Adrenal gland (tissue), 12 donors: ENCODE data around the gene CLTRN. TPM values are rescaled to one million over a fixed set of nuclear protein-coding genes. Genes with fewer than 3 reads are reported as not detected.

ENCODE experiments used
- DNase-seq, 7 donors: peaks; one replicate each; pipeline ENCODE4 v3.0.0-alpha.2; 2019 to 2020
- H3K27ac ChIP-seq, 5 donors: fragments of 200-600 bp; sonication (generic) in 4 of 5; 1 replicate in 3 of 5; 2 replicates in 2 of 5; pipeline versions ENCODE4 v1.5.1 to v1.8.0; 2016 to 2020; ENCODE audit warnings: mild to moderate bottlenecking in 1 of 5
- H3K27me3 ChIP-seq: fragments of 200-600 bp; 2 replicates; pipeline ENCODE4 v1.8.0; 2021
- H3K36me3 ChIP-seq, 2 donors: fragments of 200-600 bp; replicated peaks in 1 of 2; 1 replicate in 1 of 2; 2 replicates in 1 of 2; pipeline versions ENCODE4 v1.5.1 to v1.8.0; 2018 to 2022
- H3K4me1 ChIP-seq, 2 donors: fragments of 200-600 bp; replicated peaks in 1 of 2; 1 replicate in 1 of 2; 2 replicates in 1 of 2; pipeline versions ENCODE4 v1.5.1 to v1.8.0; 2018 to 2021
- H3K4me3 ChIP-seq, 4 donors: fragments of 200-600 bp; sonication (generic) in 3 of 4; one replicate each; pipeline ENCODE4 v1.5.1; 2016 to 2018
- H3K9me3 ChIP-seq, 3 donors: fragments of 200-600 bp; sonication (generic) in 1 of 3; replicated peaks in 1 of 3; 1 replicate in 2 of 3; 2 replicates in 1 of 3; pipeline versions ENCODE4 v1.5.1 to v1.8.0; 2016 to 2021
- CTCF ChIP-seq, 6 experiments: fragments of 450-650 bp in 4 of 6; fragments of 200-600 bp in 2 of 6; sonication (generic) in 1 of 6; IDR thresholded peaks; 1 replicate in 5 of 6; 2 replicates in 1 of 6; pipeline versions ENCODE4 v1.5.1 to v1.8.0; 2016 to 2021; ENCODE audit warnings: antibody characterized with exemption in 6 of 6, mild to moderate bottlenecking in 2 of 6, moderate library complexity in 1 of 6
- POLR2A ChIP-seq, 2 donors: fragments of 450-650 bp; IDR thresholded peaks; one replicate each; pipeline ENCODE4 v1.6.1; 2017; ENCODE audit warnings: antibody characterized with exemption in 2 of 2, mild to moderate bottlenecking in 2 of 2, moderate library complexity in 1 of 2
- WGBS, 4 donors: extraction: QIAGEN DNeasy Blood & Tissue Kit in 2 of 4; methylation state at CpG; one replicate each; pipeline versions ENCODE4 v1.1.5 to v1.1.7; 2013 to 2017; 5-methylcytosine and 5-hydroxymethylcytosine counted together
- intact Hi-C, 2 donors: fragments of 100-400 bp; cut with DNase I; formaldehyde crosslinking; loops; one replicate each; pipeline versions ENCODE4 v1.14.1 to v1.15.0; 2022 to 2023
- polyA plus RNA-seq, 3 donors: library from polyadenylated mRNA; stranded (reverse); fragments of 200-250 nt in 2 of 3; fragments of 350-450 nt in 1 of 3; fragmentation: Illumina TruSeq in 1 of 3; extraction: RNeasy Lipid Tissue Mini Kit (QIAGEN cat#74804) in 1 of 3; gene quantifications; one replicate each; pipeline ENCODE4 v1.2.3, GENCODE V29; 2013 to 2014
- total RNA-seq, 9 donors: library from RNA; depleted of rRNA in 4 of 9; stranded (reverse); fragments of >200 nt in 4 of 9; fragments of 120-200 nt in 1 of 9; fragmentation: NEBNext Ultra II Directional in 1 of 9; extraction: Animal tissue kit (Norgen Biotek cat#: 25700) in 1 of 9; gene quantifications; one replicate each; pipeline versions ENCODE4 v1.1.0 to v1.2.4, GENCODE V29; 2013 to 2023
- donor health status: healthy with polysubstance abuse.
- donor health status: Bipolar disorder and iron deficiency.
- donor health status: DM: yes; HTN: yes; CAD: no.
- donor health status: DM: no; HTN: no; CAD: no.
- donor health status: DM: no; HTN: no; CAD: no.
- donor health status: DM: yes; HTN: yes; CAD: no.

The CLTRN gene
- total and polyA plus RNA-seq, 12 donors, result 0.14 to 1.8 (median 0.69) TPM; not detected in 1

GRCh38 chrX:15617111-15617510 is 47.5 kb downstream of the CLTRN start:
- H3K27ac ChIP-seq, result no peak overlapping the region
- WGBS, 4 donors, result 77 to 91% (median 87%) methylated on average over 4 to 6 of the region's 6 CpGs
- DNase-seq, result no peak
- H3K36me3 ChIP-seq, result no peaks in the 10 kb centered on the region
- no peaks in the 10 kb centered on the region for H3K27me3 ChIP-seq
- H3K4me3 ChIP-seq, result no peak overlapping the region
- intact Hi-C loops, result no loop called here
- no peaks in the 10 kb centered on the region for H3K9me3 ChIP-seq
- TF ChIP-seq CTCF (IDR thresholded peaks at IDR 0.05) (no peak), POLR2A (IDR thresholded peaks at IDR 0.05) (no peak)
- H3K4me1 ChIP-seq, result peaks cover 0 to 5% of the 10 kb centered on the region in 2 donors

GRCh38 chrX:15616531-15616930 is 48.1 kb downstream of the CLTRN start:
- Histone ChIP-seq H3K27ac (peak overlapping the region in 1 of 5 donors; percentile 34), H3K27me3 (no peaks in the 10 kb centered on the region), H3K4me3 (no peak overlapping the region), H3K36me3 (no peaks in the 10 kb centered on the region), H3K4me1 (peaks cover 0 to 5% of the 10 kb centered on the region in 2 donors), H3K9me3 (no peaks in the 10 kb centered on the region)
- TF ChIP-seq POLR2A (IDR thresholded peaks at IDR 0.05) (no peak), CTCF (IDR thresholded peaks at IDR 0.05) (no peak)
- DNase-seq, result peak in 2 of 7 donors; percentile 16 to 22
- WGBS, 4 donors, result 43 to 74% (median 62%) methylated on average over 2 to 3 of the region's 3 CpGs
- intact Hi-C loops, result no loop called here

GRCh38 chrX:15607067-15607466 is 57.5 kb downstream of the CLTRN start:
- Histone ChIP-seq H3K36me3 (no peaks in the 10 kb centered on the region), H3K9me3 (no peaks in the 10 kb centered on the region), H3K27me3 (peaks cover 3% of the 10 kb centered on the region), H3K27ac (no peak overlapping the region), H3K4me3 (no peak overlapping the region), H3K4me1 (no peaks in the 10 kb centered on the region)
- intact Hi-C loops, result no loop called here
- TF ChIP-seq POLR2A (IDR thresholded peaks at IDR 0.05) (no peak), CTCF (IDR thresholded peaks at IDR 0.05) (no peak)
- WGBS, 4 donors, result 65 to 75% (median 73%) methylated on average over 5 of the region's 5 CpGs
- no peak for DNase-seq

- Histone ChIP-seq H3K9me3 (no peaks in the 10 kb centered on the region), H3K27me3 (peaks cover 3% of the 10 kb centered on the region), H3K4me3 (no peak overlapping the region), H3K36me3 (no peaks in the 10 kb centered on the region), H3K27ac (no peak overlapping the region), H3K4me1 (no peaks in the 10 kb centered on the region)
- WGBS, 4 donors, result 18 to 54% (median 29%) methylated on average over 1 of the region's 1 CpG
- intact Hi-C loops, result no loop called here
- TF ChIP-seq POLR2A (IDR thresholded peaks at IDR 0.05) (no peak), CTCF (IDR thresholded peaks at IDR 0.05) (no peak)
- DNase-seq, result no peak
These were observed 58.5 kb downstream of the CLTRN start for GRCh38 chrX:15606136-15606535.
